Keratinocyte (primary cell): ENCODE data around the gene WNT1. TPM values are rescaled to one million over a fixed set of nuclear protein-coding genes. Genes with fewer than 3 reads are reported as not detected.

Source experiments
- DNase-seq: peaks from one replicate; pipeline ENCODE4 v3.0.0-alpha.2; 2011; ENCODE audit warnings: low read depth, missing footprints, low spot score
- FAIRE-seq: peaks from 2 replicates; lab custom pipeline; 2011; peaks lifted over from hg19 to GRCh38; lab: Jason Lieb, UNC
- H2AFZ ChIP-seq: 2 replicates; pipeline ENCODE4 v1.6.0; 2012; ENCODE audit warnings: low read length, control low read depth, inconsistent platforms; ENCODE audit not compliant: control insufficient read depth
- H3K27ac ChIP-seq: 2 replicates; pipeline ENCODE4 v1.5.1; 2011; ENCODE audit warnings: low read length; ENCODE audit not compliant: control insufficient read depth, insufficient read depth
- H3K27me3 ChIP-seq: 3 replicates; pipeline ENCODE4 v1.6.0; 2011; ENCODE audit warnings: low read length; ENCODE audit not compliant: control insufficient read depth, insufficient read depth; ENCODE audit errors: extremely low read depth
- H3K36me3 ChIP-seq, 2 experiments: 2 replicates in 1 of 2; 3 replicates in 1 of 2; pipeline ENCODE4 v1.5.1; 2011; ENCODE audit warnings: low read length in 2 of 2, mild to moderate bottlenecking in 1 of 2; ENCODE audit not compliant: control insufficient read depth in 2 of 2, insufficient read depth in 2 of 2; ENCODE audit errors: extremely low read depth in 1 of 2
- H3K4me1 ChIP-seq: 3 replicates; pipeline ENCODE4 v1.5.1; 2011; ENCODE audit warnings: low read length; ENCODE audit not compliant: control insufficient read depth, insufficient read depth; ENCODE audit errors: extremely low read depth
- H3K4me2 ChIP-seq: 3 replicates; pipeline ENCODE4 v1.6.0; 2011; ENCODE audit warnings: low read depth, low read length; ENCODE audit not compliant: control insufficient read depth, insufficient read depth; ENCODE audit errors: extremely low read depth
- H3K4me3 ChIP-seq, 3 experiments: fragments of 200-600 bp in 1 of 3; sonication (generic) in 1 of 3; 2 replicates in 2 of 3; 3 replicates in 1 of 3; pipeline ENCODE4 v1.5.1; 2011 to 2016; ENCODE audit warnings: low read length in 3 of 3, mild to moderate bottlenecking in 3 of 3, control low read depth in 2 of 3, inconsistent platforms in 1 of 3, low read depth in 1 of 3, mixed read lengths in 1 of 3, mixed run types in 1 of 3, moderate library complexity in 1 of 3; ENCODE audit not compliant: control insufficient read depth in 2 of 3, insufficient read depth in 2 of 3; ENCODE audit errors: extremely low read depth in 1 of 3
- H3K79me2 ChIP-seq: 2 replicates; pipeline ENCODE4 v1.6.0; 2012; ENCODE audit warnings: low read length; ENCODE audit not compliant: control insufficient read depth, insufficient read depth
- H3K9ac ChIP-seq: 3 replicates; pipeline ENCODE4 v1.6.0; 2011; ENCODE audit warnings: low read length; ENCODE audit not compliant: control insufficient read depth, insufficient read depth; ENCODE audit errors: extremely low read depth
- H3K9me1 ChIP-seq: 3 replicates; pipeline ENCODE4 v1.6.0; 2011; ENCODE audit warnings: low read length; ENCODE audit not compliant: control insufficient read depth, insufficient read depth; ENCODE audit errors: extremely low read depth
- H3K9me3 ChIP-seq: 2 replicates; pipeline ENCODE4 v1.5.1; 2012; ENCODE audit warnings: low read depth, low read length; ENCODE audit not compliant: control insufficient read depth
- H4K20me1 ChIP-seq: 3 replicates; pipeline ENCODE4 v1.6.0; 2011; ENCODE audit warnings: low read length; ENCODE audit not compliant: control insufficient read depth, insufficient read depth; ENCODE audit errors: extremely low read depth
- CTCF ChIP-seq, 3 experiments: IDR thresholded peaks in 1 of 3; conservative IDR thresholded peaks in 1 of 3; optimal IDR thresholded peaks in 1 of 3; 2 replicates in 2 of 3; 3 replicates in 1 of 3; pipeline versions ENCODE3 to v1.5.1; 2011; ENCODE audit warnings: low read length in 3 of 3, mild to moderate bottlenecking in 3 of 3, moderate library complexity in 2 of 3, control low read depth in 1 of 3, inconsistent platforms in 1 of 3; ENCODE audit not compliant: insufficient read depth in 2 of 3; ENCODE audit errors: extremely low read depth in 1 of 3
- EZH2 ChIP-seq: IDR thresholded peaks from one replicate; pipeline ENCODE4 v1.6.1; 2012; ENCODE audit warnings: inconsistent platforms, mild to moderate bottlenecking, low read length, moderate library complexity
- dilution Hi-C: fragments of 300-500 bp; cut with MboI; formaldehyde crosslinking; loops from one replicate; pipeline ENCODE4 v1.7.0; 2020; ENCODE audit warnings: low sequenced_read_pairs; ENCODE audit not compliant: extremely low pct_ligation_motif_present
- polyA plus RNA-seq, 5 experiments: library from polyadenylated mRNA; depleted of rRNA in 3 of 5; stranded (reverse) in 3 of 5; stranded (forward) in 1 of 5; unstranded in 1 of 5; fragments of >200 nt; gene quantifications; 1 replicate in 1 of 5; 2 replicates in 3 of 5; 3 replicates in 1 of 5; pipeline versions ENCODE4 v1.2.1 to v1.2.3, GENCODE V29; 2011 to 2012; ENCODE audit warnings: missing spikeins in 2 of 5, low read depth in 1 of 5, low replicate concordance in 1 of 5

Gene WNT1
- polyA plus RNA-seq, 1 donor (not counting 4 experiments of a cell fraction or from before 2014, with no cell fraction given), result not detected

DNA sequence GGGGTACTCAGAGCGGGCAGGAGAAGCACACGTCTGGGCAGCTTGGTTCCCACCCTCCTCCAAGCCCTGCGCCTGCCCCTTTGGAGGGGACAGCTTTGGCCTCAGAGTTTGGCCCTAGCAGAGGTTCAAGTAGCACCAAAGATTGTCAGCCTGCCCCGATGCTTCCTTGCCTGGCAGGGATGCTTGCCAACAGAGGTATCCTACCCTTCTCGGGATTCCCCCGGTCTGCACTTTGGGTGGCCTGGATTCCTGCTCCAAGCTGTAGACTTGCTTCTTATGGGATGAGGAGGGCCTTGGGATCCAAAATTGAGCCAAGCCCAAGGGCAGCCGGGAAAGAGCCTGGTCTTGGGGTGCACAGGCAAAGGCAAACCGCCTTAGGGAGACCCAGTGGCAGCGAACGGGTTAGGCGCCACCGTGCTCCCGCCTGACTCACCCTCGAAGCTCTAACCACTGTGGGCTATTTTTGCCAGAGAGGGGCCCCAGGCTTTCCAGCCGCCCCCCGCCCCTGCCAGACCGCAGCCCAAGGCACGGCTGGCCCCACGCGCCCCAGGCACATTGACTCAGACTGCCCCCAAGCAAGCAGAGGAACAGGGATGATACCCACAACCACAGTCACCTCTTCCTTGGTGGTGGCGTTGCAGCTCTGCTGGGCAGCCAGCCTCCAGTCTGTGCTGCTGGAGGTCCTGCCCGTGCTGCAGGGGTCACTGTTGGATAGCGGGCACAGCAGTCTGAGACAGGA, 5.7 kb upstream of the WNT1 start:
- Histone ChIP-seq H3K36me3 (no peaks in the 10 kb centered on the region), H3K27ac (no peak overlapping the region), H3K4me1 (peaks cover 28% of the 10 kb centered on the region), H3K9ac (no peak overlapping the region), H3K4me3 (peak overlapping the region in 1 of 3 experiments; percentile 57), H4K20me1 (no peaks in the 10 kb centered on the region), H3K79me2 (no peaks in the 10 kb centered on the region), H3K9me1 (no peaks in the 10 kb centered on the region), H3K4me2 (peak overlapping the region; percentile 82), H2AFZ (no peak overlapping the region), H3K27me3 (peaks cover 53% of the 10 kb centered on the region), H3K9me3 (no peaks in the 10 kb centered on the region)
- no peak for FAIRE-seq
- dilution Hi-C loops, result no loop called here
- TF ChIP-seq EZH2 (no peak), CTCF (optimal IDR thresholded peaks at IDR 0.05 in 1 of 3, IDR thresholded peaks at IDR 0.05 in 1 of 3, conservative IDR thresholded peaks at IDR 0.05 in 1 of 3; ENCODE audit: extremely low read depth in 1 of 3, insufficient read depth in 2 of 3, low read length in 3 of 3) (peak in 1 of 3 experiments; percentile 26)
- DNase-seq, result no peak

DNA sequence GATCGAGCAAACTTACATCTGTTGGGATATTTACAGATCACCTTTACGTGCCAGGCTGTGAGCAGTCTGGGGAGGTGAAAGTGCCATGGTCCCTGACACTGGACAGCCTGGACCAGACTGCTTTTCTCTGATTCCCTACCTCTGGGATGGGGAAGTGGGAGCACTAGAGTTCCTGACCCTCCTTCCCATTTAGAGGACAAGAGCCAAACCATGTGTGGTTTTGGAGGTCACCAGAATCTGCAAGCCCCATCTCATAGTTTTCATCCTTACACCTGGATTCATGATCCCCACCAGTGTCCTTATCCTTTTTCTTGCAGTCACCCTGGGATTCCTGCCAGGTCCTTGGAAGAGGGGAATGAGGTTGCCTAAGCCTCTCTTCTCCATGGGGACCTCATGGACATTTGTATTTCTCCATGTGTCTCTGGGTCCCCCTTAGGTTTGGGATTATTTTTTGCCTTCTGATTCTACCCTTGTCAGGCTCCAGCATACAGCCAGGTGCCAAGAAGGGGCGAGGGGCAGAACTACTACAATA, 5.1 kb upstream of the WNT1 start:
- FAIRE-seq (no peak), DNase-seq (no peak)
- dilution Hi-C loops, result no loop called here
- H3K4me3 ChIP-seq, result no peak overlapping the region
- H3K27ac ChIP-seq, result no peak overlapping the region
- peaks cover 59% of the 10 kb centered on the region for H3K27me3 ChIP-seq
- H2AFZ ChIP-seq, result no peak overlapping the region
- no peaks in the 10 kb centered on the region for H3K9me1 ChIP-seq
- H4K20me1 ChIP-seq, result no peaks in the 10 kb centered on the region
- H3K9me3 ChIP-seq, result no peaks in the 10 kb centered on the region
- H3K4me1 ChIP-seq, result peaks cover 28% of the 10 kb centered on the region
- TF ChIP-seq EZH2 (no peak), CTCF (optimal IDR thresholded peaks at IDR 0.05 in 1 of 3, IDR thresholded peaks at IDR 0.05 in 1 of 3, conservative IDR thresholded peaks at IDR 0.05 in 1 of 3; ENCODE audit: extremely low read depth in 1 of 3, insufficient read depth in 2 of 3, low read length in 3 of 3) (no peak)
- H3K79me2 ChIP-seq, result no peaks in the 10 kb centered on the region
- no peak overlapping the region for H3K4me2 ChIP-seq
- H3K36me3 ChIP-seq, result no peaks in the 10 kb centered on the region
- H3K9ac ChIP-seq, result no peak overlapping the region
